Bronchial epithelial cell (primary cell): ENCODE measurements around the gene C3orf38. TPM values are rescaled to one million over a fixed set of nuclear protein-coding genes. Genes with fewer than 3 reads are reported as not detected.
A peak's percentile ranks its signal among the peaks of the same experiment; 100 is the strongest.

Source experiments
- DNase-seq: peaks from one replicate; pipeline ENCODE4 v3.0.0-alpha.2; 2010; ENCODE audit warnings: low read depth
- FAIRE-seq: peaks from 2 replicates; lab custom pipeline; 2011; peaks lifted over from hg19 to GRCh38; lab: Jason Lieb, UNC
- H3K27me3 ChIP-seq: 2 replicates; pipeline ENCODE4 v1.5.1; 2011; ENCODE audit warnings: low read length; ENCODE audit not compliant: control insufficient read depth, insufficient read depth
- H3K36me3 ChIP-seq: 2 replicates; pipeline ENCODE4 v1.5.1; 2011; ENCODE audit warnings: low read length; ENCODE audit not compliant: control insufficient read depth, insufficient read depth
- H3K4me3 ChIP-seq: 2 replicates; pipeline ENCODE4 v1.5.1; 2011; ENCODE audit warnings: mild to moderate bottlenecking, low read depth, low read length, control low read depth
- CTCF ChIP-seq: IDR thresholded peaks from 2 replicates; pipeline ENCODE4 v1.5.1; 2011; ENCODE audit warnings: mild to moderate bottlenecking, moderate library complexity, low read length, control low read depth, inconsistent platforms; ENCODE audit not compliant: insufficient read depth, severe bottlenecking
- total RNA-seq: library from RNA; depleted of rRNA; stranded (reverse); fragments of >200 nt; gene quantifications from 2 replicates; pipeline ENCODE4 v1.2.1, GENCODE V29; 2014

C3orf38 gene
- total RNA-seq, 1 donor from 2014 or later = 26.6 TPM

DNA sequence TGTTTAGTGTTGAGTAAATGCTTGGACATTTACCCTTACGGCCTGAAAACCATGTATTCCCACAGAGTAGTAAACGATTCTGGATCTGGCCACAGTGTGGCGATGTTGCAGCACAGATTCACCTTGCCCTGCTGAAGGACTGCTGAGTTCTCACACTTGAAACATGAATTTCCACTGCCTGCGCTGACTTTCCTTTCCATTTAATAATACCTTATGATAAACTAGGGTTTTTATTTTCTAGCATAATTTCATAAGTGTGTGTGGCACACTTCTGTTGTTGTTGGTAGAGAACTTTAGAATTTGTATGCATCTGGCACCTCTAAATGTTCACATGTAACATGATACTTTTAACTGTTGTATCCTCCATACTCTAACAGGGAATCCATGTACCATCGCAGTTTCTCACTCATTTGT lies 53.9 kb downstream of the C3orf38 start:
- Histone ChIP-seq H3K36me3 (no peaks in the 10 kb centered on the region), H3K4me3 (no peak overlapping the region), H3K27me3 (no peaks in the 10 kb centered on the region)
- TF ChIP-seq CTCF = peak; percentile 76
- FAIRE-seq (no peak), DNase-seq (peak; percentile 62)

Other genes with a start within 250 kb of the C3orf38 start
- gene CGGBP1, start 91.0 kb upstream of the C3orf38 start, total RNA-seq = 28.3 and 30.0 TPM in 2 replicates
- 11.4 and 13.2 TPM in 2 replicates for gene ZNF654, start 90.7 kb upstream of the C3orf38 start, total RNA-seq